ENCODE results near the gene PCSK4.

- TF ChIP-seq POLR2A (IDR thresholded peaks at IDR 0.05; ENCODE audit: low read length) (no peak), GATA1 (IDR thresholded peaks at IDR 0.05; ENCODE audit: low read depth, low read length) (no peak)
These were observed 3.2 kb downstream of the PCSK4 start for GRCh38 chr19:1486720-1487575.

Measured in erythroblast (primary cell).